GM12878 (cell line): Measurements from ENCODE around the gene THAP3. TPM values are rescaled to one million over a fixed set of nuclear protein-coding genes. Genes with fewer than 3 reads are reported as not detected.

ENCODE experiments used
- ATAC-seq: fragments of 200-7000 bp; cut with Tn5 transposase; 3 replicates; pipeline ENCODE4 v1.9.1; 2020; ENCODE audit warnings: mild to moderate bottlenecking, moderate library complexity
- BruUV-seq: library from RNA; stranded (reverse); fragments of 400-500 nt; replicated peaks from 2 replicates; lab custom pipeline; 2021; lab: Mats Ljungman, UMichigan
- CTCF ChIA-PET: fragments of 300-600 bp; sonication (Branson Sonifier 250); formaldehyde crosslinking; extraction: SDS; loops from one replicate; lab custom pipeline; 2021; ENCODE audit warnings: inconsistent platforms; lab: Yijun Ruan, JAX
- POLR2A ChIA-PET: fragments of 350-600 bp; formaldehyde crosslinking; extraction: SDS; loops from one replicate; lab custom pipeline; 2021; ENCODE audit warnings: inconsistent platforms; lab: Charles Lee
- RAD21 ChIA-PET: fragments of 300-600 bp; sonication (Branson Sonifier 250); formaldehyde crosslinking; loops from one replicate; lab custom pipeline; 2023; ENCODE audit warnings: antibody characterized with exemption; ENCODE audit not compliant: unreplicated experiment; lab: Charles Lee
- SMC1A ChIA-PET: fragments of 300-600 bp; sonication (Branson Sonifier 250); formaldehyde crosslinking; loops from one replicate; lab custom pipeline; 2023; ENCODE audit not compliant: unreplicated experiment, uncharacterized antibody; lab: Charles Lee
- DNase-seq: peaks from one replicate; pipeline ENCODE4 v3.0.0-alpha.2; 2011; ENCODE audit warnings: low read depth, low spot score
- FAIRE-seq: peaks from 3 replicates; lab custom pipeline; 2011; peaks lifted over from hg19 to GRCh38; lab: Jason Lieb, UNC
- H2AFZ ChIP-seq: 2 replicates; pipeline ENCODE4 v1.6.0; 2011; ENCODE audit warnings: low read depth, low read length, control low read depth; ENCODE audit not compliant: control insufficient read depth
- H3K27ac ChIP-seq: 2 replicates; pipeline ENCODE4 v1.5.1; 2011; ENCODE audit warnings: control low read depth; ENCODE audit not compliant: control insufficient read depth, insufficient read depth
- H3K27me3 ChIP-seq, 2 experiments: replicated peaks in 1 of 2; 2 replicates each; pipeline versions ENCODE4 v1.6.0 to v1.6.1; 2011; ENCODE audit warnings: low read length in 1 of 2; ENCODE audit not compliant: control insufficient read depth in 2 of 2, insufficient read depth in 2 of 2
- H3K36me3 ChIP-seq, 2 experiments: 2 replicates each; pipeline ENCODE4 v1.5.1; 2011; ENCODE audit warnings: low read length in 1 of 2; ENCODE audit not compliant: control insufficient read depth in 2 of 2, insufficient read depth in 2 of 2
- H3K4me1 ChIP-seq: 2 replicates; pipeline ENCODE4 v1.6.1; 2011; ENCODE audit warnings: mild to moderate bottlenecking, low read length, moderate library complexity, mixed read lengths; ENCODE audit not compliant: control insufficient read depth, insufficient read depth
- H3K4me2 ChIP-seq: 2 replicates; pipeline ENCODE4 v1.6.0; 2011; ENCODE audit warnings: control low read depth; ENCODE audit not compliant: control insufficient read depth, insufficient read depth
- H3K4me3 ChIP-seq: fragments of 200-600 bp; sonication (generic); 2 replicates; pipeline ENCODE4 v1.5.1; 2016
- H3K79me2 ChIP-seq: 2 replicates; pipeline ENCODE4 v1.6.0; 2011; ENCODE audit warnings: low read length; ENCODE audit not compliant: control insufficient read depth, insufficient read depth
- H3K9ac ChIP-seq: 2 replicates; pipeline ENCODE4 v1.8.0; 2011; ENCODE audit warnings: low read length, control low read depth, mixed read lengths; ENCODE audit not compliant: control insufficient read depth, insufficient read depth
- H3K9me3 ChIP-seq: replicated peaks from 3 replicates; pipeline ENCODE4 v1.5.1; 2011; ENCODE audit warnings: mild to moderate bottlenecking, low read length; ENCODE audit not compliant: control insufficient read depth, insufficient read depth
- H4K20me1 ChIP-seq: 2 replicates; pipeline ENCODE4 v1.6.0; 2011; ENCODE audit not compliant: control insufficient read depth, insufficient read depth
- BHLHE40 ChIP-seq, 2 experiments: fragments of 450-650 bp in 1 of 2; IDR thresholded peaks; 2 replicates each; pipeline ENCODE4 v1.6.1; 2011 to 2017; ENCODE audit warnings: low read depth in 2 of 2, borderline replicate concordance in 1 of 2, improper control_type of control experiment in 1 of 2, low read length in 1 of 2, mild to moderate bottlenecking in 1 of 2
- CREB1 ChIP-seq: IDR thresholded peaks from 2 replicates; pipeline ENCODE4 v1.6.1; 2012; ENCODE audit warnings: low read depth, mild to moderate bottlenecking, inconsistent platforms
- ESRRA ChIP-seq: IDR thresholded peaks from 2 replicates; pipeline ENCODE4 v1.6.1; 2012; ENCODE audit warnings: mild to moderate bottlenecking, low read length, improper control_type of control experiment
- HDAC2 ChIP-seq: fragments of 200-600 bp; sonication (generic); IDR thresholded peaks from 2 replicates; pipeline ENCODE4 v1.6.1; 2017
- IKZF1 ChIP-seq: fragments of 450-650 bp; conservative IDR thresholded peaks from 2 replicates; pipeline ENCODE4 v1.6.1; 2017; ENCODE audit warnings: antibody characterized with exemption, mild to moderate bottlenecking
- IKZF2 ChIP-seq, 2 experiments: fragments of 450-650 bp; IDR thresholded peaks; 2 replicates each; pipeline ENCODE4 v1.6.1; 2017; ENCODE audit warnings: mild to moderate bottlenecking in 2 of 2, moderate library complexity in 2 of 2
- IRF4 ChIP-seq: IDR thresholded peaks from 2 replicates; pipeline ENCODE4 v1.6.1; 2011; ENCODE audit warnings: low read depth, low read length
- NFXL1 ChIP-seq: fragments of 450-650 bp; IDR thresholded peaks from 2 replicates; pipeline ENCODE4 v1.6.1; 2017; ENCODE audit warnings: antibody characterized with exemption, mild to moderate bottlenecking, borderline replicate concordance
- NR2F1 ChIP-seq: fragments of 450-650 bp; conservative IDR thresholded peaks from 2 replicates; pipeline ENCODE4 v1.6.1; 2017; ENCODE audit warnings: mild to moderate bottlenecking
- RB1 ChIP-seq: fragments of 450-650 bp; formaldehyde crosslinking; IDR thresholded peaks from 2 replicates; pipeline ENCODE4 v1.6.1; 2017; ENCODE audit warnings: mild to moderate bottlenecking, borderline replicate concordance
- RBBP5 ChIP-seq: fragments of 200-600 bp; sonication (generic); conservative IDR thresholded peaks from 2 replicates; pipeline ENCODE4 v1.6.1; 2016
- RELA ChIP-seq: fragments of 450-650 bp; IDR thresholded peaks from 2 replicates; pipeline ENCODE4 v1.8.0; 2014; ENCODE audit warnings: borderline replicate concordance; ENCODE audit not compliant: partially characterized antibody
- SMARCA5 ChIP-seq: fragments of 450-650 bp; IDR thresholded peaks from 2 replicates; pipeline ENCODE4 v1.6.1; 2017; ENCODE audit warnings: mild to moderate bottlenecking
- SPI1 ChIP-seq: IDR thresholded peaks from 2 replicates; pipeline ENCODE4 v1.6.1; 2011; ENCODE audit warnings: low read depth, mild to moderate bottlenecking, low read length, moderate library complexity, borderline replicate concordance; ENCODE audit not compliant: insufficient read depth
- STAT1 ChIP-seq: fragments of 450-650 bp; conservative IDR thresholded peaks from 2 replicates; pipeline ENCODE4 v1.6.1; 2014; ENCODE audit warnings: antibody characterized with exemption, mild to moderate bottlenecking
- STAT3 ChIP-seq: IDR thresholded peaks from 2 replicates; pipeline ENCODE4 v1.6.1; 2011; ENCODE audit warnings: low read depth, low read length, improper control_type of control experiment
- SUZ12 ChIP-seq: fragments of 200-600 bp; sonication (generic); IDR thresholded peaks from one replicate; pipeline ENCODE4 v1.6.1; 2018; ENCODE audit warnings: antibody characterized with exemption, mild to moderate bottlenecking; ENCODE audit not compliant: unreplicated experiment
- WRNIP1 ChIP-seq: IDR thresholded peaks from 2 replicates; pipeline ENCODE4 v1.6.1; 2011; ENCODE audit warnings: low read depth, low read length, improper control_type of control experiment, borderline replicate concordance
- YBX1 ChIP-seq: fragments of 450-650 bp; IDR thresholded peaks from 2 replicates; pipeline ENCODE4 v1.6.1; 2016; ENCODE audit warnings: antibody characterized with exemption
- ZNF217 ChIP-seq: fragments of 450-650 bp; IDR thresholded peaks from 2 replicates; pipeline ENCODE4 v1.6.1; 2017; ENCODE audit warnings: antibody characterized with exemption, mild to moderate bottlenecking
- ZNF274 ChIP-seq: IDR thresholded peaks from one replicate; pipeline ENCODE4 v1.8.0; 2011; ENCODE audit not compliant: insufficient read length, insufficient read depth
- WGBS: methylation state at CpG from one replicate; pipeline ENCODE4 v1.1.6; 2016; ENCODE audit warnings: low lambda C conversion rate; ENCODE audit not compliant: insufficient replicate concordance, insufficient coverage; ENCODE audit errors: missing lambda C conversion rate; 5-methylcytosine and 5-hydroxymethylcytosine counted together
- in situ Hi-C: fragments of 300-500 bp; cut with MboI; formaldehyde crosslinking; loops from 9 replicates; pipeline ENCODE4 v1.14.3; 2018; ENCODE audit warnings: mixed read lengths
- intact Hi-C: fragments of 100-400 bp; cut with micrococcal nuclease; formaldehyde crosslinking; loops from one replicate; pipeline ENCODE4 v1.14.2; 2022; ENCODE audit not compliant: unreplicated experiment
- polyA plus RNA-seq, 11 experiments: library from polyadenylated mRNA; depleted of rRNA in 4 of 11; unstranded in 6 of 11; stranded (reverse) in 5 of 11; fragments of >200 nt; fragmentation: Nextera tagmentation in 4 of 11; fragmentation: Illumina TruSeq in 1 of 11; extraction: Ambion mirVana in 4 of 11; extraction: Trizol in 1 of 11; gene quantifications; 1 replicate in 1 of 11; 2 replicates in 10 of 11; pipeline versions ENCODE4 v1.2.1 to v1.2.3, GENCODE V29; 2011 to 2016; ENCODE audit warnings: inconsistent platforms in 2 of 11, missing spikeins in 2 of 11, low read depth in 1 of 11
- total RNA-seq, 4 experiments: library from RNA; depleted of rRNA in 3 of 4; stranded (reverse); fragments of >200 nt in 3 of 4; fragmentation: Illumina TruSeq in 1 of 4; extraction: Trizol in 1 of 4; gene quantifications; 2 replicates each; pipeline versions ENCODE4 v1.2.1 to v1.2.3, GENCODE V29; 2013 to 2021

Gene THAP3
- total and polyA plus RNA-seq, 10 of the 15 experiments (the other 5 are each of a cell fraction or from before 2014, with no cell fraction given), result 1.5 to 19.5 (median 11.9) TPM

GRCh38 chr1:6596886-6597776 is 27.5 kb upstream of the THAP3 start:
- Histone ChIP-seq H3K4me3 (no peak overlapping the region), H3K79me2 (peaks cover 33% of the 10 kb centered on the region), H4K20me1 (no peaks in the 10 kb centered on the region), H3K9ac (no peak overlapping the region), H3K27ac (no peak overlapping the region), H2AFZ (no peak overlapping the region), H3K4me2 (no peak overlapping the region), H3K27me3 (no peaks in the 10 kb centered on the region), H3K36me3 (peaks cover 10 to 24% of the 10 kb centered on the region in 2 experiments), H3K4me1 (peaks cover 9% of the 10 kb centered on the region), H3K9me3 (no peaks in the 10 kb centered on the region)
- intact Hi-C loops, result no loop called here
- TF ChIP-seq STAT3 (no peak), BHLHE40 (IDR thresholded peaks at IDR 0.05; ENCODE audit: borderline replicate concordance in 1 of 2, low read depth in 2 of 2, low read length in 1 of 2) (no peak), NR2F1 (no peak), WRNIP1 (no peak), HDAC2 (no peak)
- 85% methylated on average over 15 of the region's 15 CpGs for WGBS
- SMC1A ChIA-PET, result no interaction called here
- RAD21 ChIA-PET, result no interaction called here
- no TSS peak for BruUV-seq
- ATAC-seq (no peak), DNase-seq (no peak), FAIRE-seq (no peak)
- POLR2A ChIA-PET, result interaction anchor here (4.0 kb wide), 1 partner anchor 16 kb away, joined by 22 read pairs; the partner anchor contains the start of gene ZBTB48
- in situ Hi-C loops, result no loop called here
- CTCF ChIA-PET, result interaction anchor here (1.4 kb wide), 1 partner anchor 43 kb away, joined by 6 read pairs; the partner anchor contains the start of genes NOL9 and TAS1R1

- Histone ChIP-seq H3K36me3 (peaks cover 10 to 21% of the 10 kb centered on the region in 2 experiments), H3K4me1 (peaks cover 9% of the 10 kb centered on the region), H3K4me2 (no peak overlapping the region), H3K27me3 (no peaks in the 10 kb centered on the region), H3K9me3 (no peaks in the 10 kb centered on the region), H3K27ac (no peak overlapping the region), H4K20me1 (no peaks in the 10 kb centered on the region), H2AFZ (no peak overlapping the region), H3K4me3 (no peak overlapping the region), H3K9ac (no peak overlapping the region), H3K79me2 (peaks cover 36% of the 10 kb centered on the region)
- ChIA-PET CTCF (interaction anchor here (1.4 kb wide), 1 partner anchor 43 kb away, joined by 6 read pairs; the partner anchor contains the start of genes NOL9 and TAS1R1), SMC1A (no interaction called here), RAD21 (no interaction called here), POLR2A (interaction anchor here (4.0 kb wide), 1 partner anchor 17 kb away, joined by 22 read pairs; the partner anchor contains the start of gene ZBTB48)
- intact Hi-C loops, result no loop called here
- no TSS peak for BruUV-seq
- in situ Hi-C loops, result no loop called here
- ATAC-seq, result no peak
- no peak for DNase-seq
- over 99% methylated on average over 6 of the region's 6 CpGs for WGBS
- no peak for FAIRE-seq
- no peak for TF ChIP-seq CREB1
- no peak for TF ChIP-seq IKZF1
- no peak for TF ChIP-seq ZNF217
- no peak for TF ChIP-seq YBX1
- no peak for TF ChIP-seq IKZF2 (IDR thresholded peaks at IDR 0.05)
- no peak for TF ChIP-seq STAT1
- TF ChIP-seq SUZ12, result no peak
- no peak for TF ChIP-seq ESRRA
- no peak for TF ChIP-seq NFXL1
- no peak for TF ChIP-seq SPI1
- no peak for TF ChIP-seq RELA
- no peak for TF ChIP-seq RBBP5
- TF ChIP-seq ZNF274, result no peak
- no peak for TF ChIP-seq SMARCA5
- TF ChIP-seq NR2F1, result no peak
- TF ChIP-seq RB1, result no peak
- no peak for TF ChIP-seq IRF4
Observed at GRCh38 chr1:6597777-6598131, 26.9 kb upstream of the THAP3 start.
